Testis (tissue), 2 donors: Measurements from ENCODE around the gene DIAPH2.

Source experiments
- POLR2A ChIP-seq: fragments of 450-650 bp; IDR thresholded peaks from one replicate; pipeline ENCODE4 v1.6.1; 2017; ENCODE audit warnings: antibody characterized with exemption, mild to moderate bottlenecking, moderate library complexity
- TF ChIP-seq, protein P1 (sequence below), 3 experiments: fragments of 450-650 bp in 2 of 3; fragments of 200-600 bp in 1 of 3; sonication (generic) in 1 of 3; IDR thresholded peaks; one replicate each; pipeline ENCODE4 v1.5.1; 2016 to 2019; ENCODE audit warnings: antibody characterized with exemption in 3 of 3, mild to moderate bottlenecking in 2 of 3, moderate library complexity in 1 of 3

GRCh38 chrX:96989830-96990571 lies 305.4 kb downstream of the DIAPH2 start:
- TF ChIP-seq, protein P1, sequence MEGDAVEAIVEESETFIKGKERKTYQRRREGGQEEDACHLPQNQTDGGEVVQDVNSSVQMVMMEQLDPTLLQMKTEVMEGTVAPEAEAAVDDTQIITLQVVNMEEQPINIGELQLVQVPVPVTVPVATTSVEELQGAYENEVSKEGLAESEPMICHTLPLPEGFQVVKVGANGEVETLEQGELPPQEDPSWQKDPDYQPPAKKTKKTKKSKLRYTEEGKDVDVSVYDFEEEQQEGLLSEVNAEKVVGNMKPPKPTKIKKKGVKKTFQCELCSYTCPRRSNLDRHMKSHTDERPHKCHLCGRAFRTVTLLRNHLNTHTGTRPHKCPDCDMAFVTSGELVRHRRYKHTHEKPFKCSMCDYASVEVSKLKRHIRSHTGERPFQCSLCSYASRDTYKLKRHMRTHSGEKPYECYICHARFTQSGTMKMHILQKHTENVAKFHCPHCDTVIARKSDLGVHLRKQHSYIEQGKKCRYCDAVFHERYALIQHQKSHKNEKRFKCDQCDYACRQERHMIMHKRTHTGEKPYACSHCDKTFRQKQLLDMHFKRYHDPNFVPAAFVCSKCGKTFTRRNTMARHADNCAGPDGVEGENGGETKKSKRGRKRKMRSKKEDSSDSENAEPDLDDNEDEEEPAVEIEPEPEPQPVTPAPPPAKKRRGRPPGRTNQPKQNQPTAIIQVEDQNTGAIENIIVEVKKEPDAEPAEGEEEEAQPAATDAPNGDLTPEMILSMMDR (IDR thresholded peaks at IDR 0.05): no peak
- no peak for TF ChIP-seq POLR2A
